Measurements from ENCODE around the gene MSANTD7.
A peak's percentile ranks its signal among the peaks of the same experiment; 100 is the strongest.

MSANTD7 gene

GRCh38 chr10:14837757-14838581, at the start of gene MSANTD7, which contains the start of the genes CDNF and HSPA14:
TSS of gene MSANTD7 (plus strand) at chr10:14838306. CDS start at chr10:14842285, 3,979 bp downstream.
TSS of gene CDNF (minus strand) at chr10:14838037. CDS start at chr10:14837946, 91 bp downstream.
TSS of gene HSPA14 (plus strand) at chr10:14838306. CDS start at chr10:14838403, 97 bp downstream.
- peak; percentile 99 for DNase-seq (ENCODE audit: low spot score)
- TF ChIP-seq CTCF (IDR thresholded peaks at IDR 0.05) = no peak
- Histone ChIP-seq H3K4me3 (peak within 1 kb of the TSS; percentile 97), H3K27ac (peak within 1 kb of the TSS; percentile 90 to 97)

GRCh38 chr10:14798636-14799035, 39.5 kb upstream of the MSANTD7 start:
- H3K27ac ChIP-seq = no peak overlapping the region
- no peak overlapping the region for H3K4me3 ChIP-seq
- DNase-seq (ENCODE audit: low spot score) = no peak
- no peak for TF ChIP-seq CTCF (IDR thresholded peaks at IDR 0.05)

GRCh38 chr10:14800397-14800796, 37.7 kb upstream of the MSANTD7 start:
- DNase-seq (ENCODE audit: low spot score) = no peak
- no peak for TF ChIP-seq CTCF (IDR thresholded peaks at IDR 0.05)
- no peak overlapping the region for H3K27ac ChIP-seq
- H3K4me3 ChIP-seq = no peak overlapping the region

- TF ChIP-seq CTCF (IDR thresholded peaks at IDR 0.05) = no peak
- no peak overlapping the region for H3K4me3 ChIP-seq
- DNase-seq (ENCODE audit: low spot score) = no peak
- H3K27ac ChIP-seq = no peak overlapping the region
These were observed 36.4 kb upstream of the MSANTD7 start for GRCh38 chr10:14801723-14802122.

GRCh38 chr10:14803827-14804226, 34.3 kb upstream of the MSANTD7 start:
- no peak overlapping the region for H3K27ac ChIP-seq
- no peak for TF ChIP-seq CTCF (IDR thresholded peaks at IDR 0.05)
- no peak for DNase-seq (ENCODE audit: low spot score)
- no peak overlapping the region for H3K4me3 ChIP-seq

- no peak for TF ChIP-seq CTCF (IDR thresholded peaks at IDR 0.05)
- Histone ChIP-seq H3K27ac (no peak overlapping the region), H3K4me3 (no peak overlapping the region)
These were observed 31.8 kb upstream of the MSANTD7 start for GRCh38 chr10:14806318-14806717.

More at GRCh38 chr10:14806318-14806717, 31.8 kb upstream of the MSANTD7 start:
- no peak for DNase-seq (ENCODE audit: low spot score)

Measured in coronary artery (tissue), 2 donors.